Stomach (tissue), 9 donors: Measurements from ENCODE around the gene CAMTA2. TPM values are rescaled to one million over a fixed set of nuclear protein-coding genes. Genes with fewer than 3 reads are reported as not detected.

Experiments used
- DNase-seq, 2 donors: peaks; one replicate each; pipeline versions ENCODE4 v3.0.0 to v3.0.0-alpha.2; 2013 to 2019
- H3K27ac ChIP-seq, 5 donors: fragments of 200-600 bp in 4 of 5; sonication (generic) in 4 of 5; one replicate each; pipeline ENCODE4 v1.5.1; 2013 to 2019; ENCODE audit warnings: mild to moderate bottlenecking in 1 of 5, moderate library complexity in 1 of 5
- H3K27me3 ChIP-seq, 3 donors: fragments of 200-600 bp; sonication (generic); one replicate each; pipeline ENCODE4 v1.5.1; 2017 to 2019; ENCODE audit warnings: mixed run types in 1 of 3
- H3K36me3 ChIP-seq, 4 donors: fragments of 200-600 bp; sonication (generic); 1 replicate in 3 of 4; 2 replicates in 1 of 4; pipeline ENCODE4 v1.5.1; 2016 to 2019
- H3K4me1 ChIP-seq, 4 donors: fragments of 200-600 bp; sonication (generic); one replicate each; pipeline ENCODE4 v1.5.1; 2016 to 2019
- H3K4me3 ChIP-seq, 4 donors: fragments of 200-600 bp; sonication (generic) in 3 of 4; one replicate each; pipeline ENCODE4 v1.5.1; 2016 to 2019; ENCODE audit warnings: mild to moderate bottlenecking in 1 of 4
- H3K9me3 ChIP-seq, 4 donors: fragments of 200-600 bp; sonication (generic); one replicate each; pipeline ENCODE4 v1.5.1; 2016 to 2019
- EP300 ChIP-seq: sonication (generic); formaldehyde crosslinking; IDR thresholded peaks from one replicate; pipeline ENCODE4 v1.6.1; 2017; ENCODE audit warnings: antibody characterized with exemption
- POLR2A ChIP-seq, 4 donors: fragments of 450-650 bp; IDR thresholded peaks; one replicate each; pipeline ENCODE4 v1.6.1; 2016; ENCODE audit warnings: antibody characterized with exemption in 4 of 4, control low read depth in 2 of 4, mild to moderate bottlenecking in 1 of 4, moderate library complexity in 1 of 4
- POLR2AphosphoS5 ChIP-seq, 3 donors: sonication (generic); formaldehyde crosslinking; IDR thresholded peaks; one replicate each; pipeline ENCODE4 v1.6.1; 2016; ENCODE audit warnings: antibody characterized with exemption in 3 of 3
- WGBS, 5 donors: extraction: QIAGEN DNeasy Blood & Tissue Kit in 3 of 5; methylation state at CpG; one replicate each; pipeline versions ENCODE4 v1.1.5 to v1.1.7; 2013 to 2018; 5-methylcytosine and 5-hydroxymethylcytosine counted together
- intact Hi-C: fragments of 100-400 bp; cut with DNase I; formaldehyde crosslinking; loops from one replicate; pipeline ENCODE4 v1.15.1; 2023; ENCODE audit warnings: low total_unique reads
- polyA plus RNA-seq, 3 donors: library from polyadenylated mRNA; stranded (reverse); fragments of 200-250 nt; gene quantifications; one replicate each; pipeline ENCODE4 v1.2.3, GENCODE V29; 2013
- total RNA-seq, 5 donors: library from RNA; depleted of rRNA; stranded (reverse); fragments of >200 nt; gene quantifications; one replicate each; pipeline versions ENCODE4 v1.1.0 to v1.2.3, GENCODE V29; 2014 to 2016
- TF ChIP-seq, protein P1 (sequence below), 7 experiments: fragments of 450-650 bp in 4 of 7; fragments of 200-600 bp in 3 of 7; sonication (generic) in 3 of 7; IDR thresholded peaks; one replicate each; pipeline ENCODE4 v1.5.1; 2016 to 2019; ENCODE audit warnings: antibody characterized with exemption in 7 of 7, control low read depth in 2 of 7, mild to moderate bottlenecking in 1 of 7
- donor health status: healthy with polysubstance abuse.
- donor health status: Bipolar disorder and iron deficiency.
- donor health status: healthy.

CAMTA2 gene
- total and polyA plus RNA-seq, 8 donors, result 8.1 to 202 (median 54.6) TPM

DNA sequence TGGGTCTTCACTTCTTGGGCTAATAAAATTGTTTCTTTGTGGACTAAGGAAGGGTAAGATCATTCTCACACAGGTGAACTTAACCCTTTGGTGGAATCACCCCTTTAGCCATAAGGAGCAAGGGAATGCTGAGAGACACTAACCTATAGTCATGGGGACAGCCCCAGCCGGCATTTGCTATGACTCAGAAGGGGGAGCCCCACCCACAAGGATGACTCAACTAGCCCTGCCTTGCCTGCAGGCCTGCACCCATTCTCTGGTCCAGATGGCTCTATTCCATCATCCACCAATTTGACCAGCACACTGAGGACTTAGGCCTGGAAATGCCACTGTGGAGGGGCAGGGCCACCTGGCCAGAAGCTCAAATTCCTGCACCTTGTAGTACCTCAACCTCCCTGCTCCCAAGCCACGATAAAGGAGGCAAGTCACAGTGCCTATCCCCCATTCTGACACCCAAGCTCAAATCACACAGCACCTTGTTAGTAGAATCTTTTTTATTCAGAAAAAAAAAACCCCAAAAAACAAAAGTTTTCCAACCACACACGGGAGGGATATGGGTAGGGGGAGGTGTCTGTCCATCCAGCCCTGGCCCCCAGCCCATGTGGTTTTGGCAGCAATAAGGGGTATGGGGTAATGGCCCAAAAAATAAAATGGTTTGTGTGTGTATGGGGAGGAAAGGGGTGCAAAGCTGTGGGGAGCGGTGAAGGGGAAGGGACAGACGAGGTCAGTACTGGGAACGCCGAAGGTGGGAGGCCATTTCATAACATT, 42.1 kb downstream of the CAMTA2 start:
- peak overlapping the region in 3 of 4 donors; percentile 82 to 100 (median 100) for H3K4me3 ChIP-seq
- 19 to 45% (median 29%) methylated on average over 7 of the region's 7 CpGs for WGBS, 5 donors
- H3K9me3 ChIP-seq, result no peaks in the 10 kb centered on the region
- H3K27me3 ChIP-seq, result no peaks in the 10 kb centered on the region
- DNase-seq, result peak; percentile 79 to 80
- peaks cover 53 to 78% (median 73%) of the 10 kb centered on the region in 4 donors for H3K4me1 ChIP-seq
- intact Hi-C loops, result no loop called here
- H3K36me3 ChIP-seq, result peaks cover 41 to 51% (median 50%) of the 10 kb centered on the region in 4 donors
- peak overlapping the region; percentile 72 to 100 (median 97) for H3K27ac ChIP-seq
- TF ChIP-seq, protein P1, sequence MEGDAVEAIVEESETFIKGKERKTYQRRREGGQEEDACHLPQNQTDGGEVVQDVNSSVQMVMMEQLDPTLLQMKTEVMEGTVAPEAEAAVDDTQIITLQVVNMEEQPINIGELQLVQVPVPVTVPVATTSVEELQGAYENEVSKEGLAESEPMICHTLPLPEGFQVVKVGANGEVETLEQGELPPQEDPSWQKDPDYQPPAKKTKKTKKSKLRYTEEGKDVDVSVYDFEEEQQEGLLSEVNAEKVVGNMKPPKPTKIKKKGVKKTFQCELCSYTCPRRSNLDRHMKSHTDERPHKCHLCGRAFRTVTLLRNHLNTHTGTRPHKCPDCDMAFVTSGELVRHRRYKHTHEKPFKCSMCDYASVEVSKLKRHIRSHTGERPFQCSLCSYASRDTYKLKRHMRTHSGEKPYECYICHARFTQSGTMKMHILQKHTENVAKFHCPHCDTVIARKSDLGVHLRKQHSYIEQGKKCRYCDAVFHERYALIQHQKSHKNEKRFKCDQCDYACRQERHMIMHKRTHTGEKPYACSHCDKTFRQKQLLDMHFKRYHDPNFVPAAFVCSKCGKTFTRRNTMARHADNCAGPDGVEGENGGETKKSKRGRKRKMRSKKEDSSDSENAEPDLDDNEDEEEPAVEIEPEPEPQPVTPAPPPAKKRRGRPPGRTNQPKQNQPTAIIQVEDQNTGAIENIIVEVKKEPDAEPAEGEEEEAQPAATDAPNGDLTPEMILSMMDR (IDR thresholded peaks at IDR 0.05), result no peak
- TF ChIP-seq EP300 (no peak), POLR2AphosphoS5 (IDR thresholded peaks at IDR 0.05) (peak in 2 of 3 donors; percentile 58 to 87)

DNA sequence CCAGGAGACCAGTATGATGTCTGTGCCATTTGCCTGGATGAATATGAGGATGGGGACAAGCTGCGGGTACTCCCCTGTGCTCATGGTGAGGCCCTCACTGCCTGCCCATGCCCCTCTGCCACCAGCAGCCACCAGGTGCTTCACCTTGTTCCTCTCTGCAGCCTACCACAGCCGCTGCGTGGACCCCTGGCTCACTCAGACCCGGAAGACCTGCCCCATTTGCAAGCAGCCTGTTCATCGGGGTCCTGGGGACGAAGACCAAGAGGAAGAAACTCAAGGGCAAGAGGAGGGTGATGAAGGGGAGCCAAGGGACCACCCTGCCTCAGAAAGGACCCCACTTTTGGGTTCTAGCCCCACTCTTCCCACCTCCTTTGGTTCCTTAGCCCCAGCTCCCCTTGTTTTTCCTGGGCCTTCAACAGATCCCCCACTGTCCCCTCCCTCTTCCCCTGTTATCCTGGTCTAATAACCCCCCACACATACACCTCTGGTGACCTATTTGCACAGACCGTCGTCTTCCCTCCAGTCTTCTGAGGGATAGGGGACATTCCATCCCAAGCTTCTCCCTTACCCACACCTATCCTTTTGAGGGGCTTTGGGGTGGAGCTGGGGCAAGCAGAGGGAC, 42.8 kb downstream of the CAMTA2 start:
- Histone ChIP-seq H3K27me3 (no peaks in the 10 kb centered on the region), H3K36me3 (peaks cover 41 to 51% (median 50%) of the 10 kb centered on the region in 4 donors), H3K27ac (peak overlapping the region; percentile 72 to 100 (median 97)), H3K9me3 (no peaks in the 10 kb centered on the region), H3K4me3 (peak overlapping the region in 3 of 4 donors; percentile 1 to 100 (median 100)), H3K4me1 (peaks cover 47 to 71% (median 68%) of the 10 kb centered on the region in 4 donors)
- intact Hi-C loops, result no loop called here
- WGBS, 5 donors, result 49 to 57% (median 50%) methylated on average over 8 of the region's 8 CpGs
- no peak for DNase-seq
- TF ChIP-seq POLR2AphosphoS5 (IDR thresholded peaks at IDR 0.05) (no peak), EP300 (no peak), POLR2A (IDR thresholded peaks at IDR 0.05) (no peak)
- TF ChIP-seq, protein P1 (IDR thresholded peaks at IDR 0.05), result no peak

DNA sequence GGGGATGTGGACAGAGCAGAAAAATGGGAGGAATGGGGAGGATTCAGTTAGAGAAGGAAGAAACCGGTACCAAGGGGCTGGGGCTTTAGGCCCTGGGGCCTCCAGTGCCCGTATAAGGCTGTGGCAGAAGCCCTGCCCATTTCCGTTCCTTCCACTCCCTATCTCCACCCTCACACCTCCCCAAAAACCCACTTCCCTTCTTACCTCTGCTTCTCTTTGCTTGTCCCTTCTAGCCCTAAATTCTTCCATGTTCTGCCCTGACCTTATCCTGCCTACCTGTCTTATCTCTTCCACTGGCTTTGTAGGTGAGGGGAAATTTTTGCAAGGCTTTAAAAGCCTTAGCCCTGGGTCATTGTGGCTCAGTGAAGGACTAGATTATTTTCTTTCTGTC, 43.3 kb downstream of the CAMTA2 start:
- H3K27me3 ChIP-seq, result no peaks in the 10 kb centered on the region
- peaks cover 49 to 70% (median 69%) of the 10 kb centered on the region in 4 donors for H3K4me1 ChIP-seq
- H3K27ac ChIP-seq, result peak overlapping the region; percentile 72 to 100 (median 97)
- no peaks in the 10 kb centered on the region for H3K9me3 ChIP-seq
- intact Hi-C loops, result no loop called here
- 22 to 29% (median 27%) methylated on average over 3 of the region's 3 CpGs for WGBS, 5 donors
- H3K4me3 ChIP-seq, result peak overlapping the region in 2 of 4 donors; percentile 100
- H3K36me3 ChIP-seq, result peaks cover 41 to 51% (median 50%) of the 10 kb centered on the region in 4 donors
- no peak for TF ChIP-seq POLR2A (IDR thresholded peaks at IDR 0.05)
- TF ChIP-seq POLR2AphosphoS5 (IDR thresholded peaks at IDR 0.05), result no peak
- TF ChIP-seq, protein P1 (IDR thresholded peaks at IDR 0.05), result no peak
- no peak for TF ChIP-seq EP300
- DNase-seq, result no peak

DNA sequence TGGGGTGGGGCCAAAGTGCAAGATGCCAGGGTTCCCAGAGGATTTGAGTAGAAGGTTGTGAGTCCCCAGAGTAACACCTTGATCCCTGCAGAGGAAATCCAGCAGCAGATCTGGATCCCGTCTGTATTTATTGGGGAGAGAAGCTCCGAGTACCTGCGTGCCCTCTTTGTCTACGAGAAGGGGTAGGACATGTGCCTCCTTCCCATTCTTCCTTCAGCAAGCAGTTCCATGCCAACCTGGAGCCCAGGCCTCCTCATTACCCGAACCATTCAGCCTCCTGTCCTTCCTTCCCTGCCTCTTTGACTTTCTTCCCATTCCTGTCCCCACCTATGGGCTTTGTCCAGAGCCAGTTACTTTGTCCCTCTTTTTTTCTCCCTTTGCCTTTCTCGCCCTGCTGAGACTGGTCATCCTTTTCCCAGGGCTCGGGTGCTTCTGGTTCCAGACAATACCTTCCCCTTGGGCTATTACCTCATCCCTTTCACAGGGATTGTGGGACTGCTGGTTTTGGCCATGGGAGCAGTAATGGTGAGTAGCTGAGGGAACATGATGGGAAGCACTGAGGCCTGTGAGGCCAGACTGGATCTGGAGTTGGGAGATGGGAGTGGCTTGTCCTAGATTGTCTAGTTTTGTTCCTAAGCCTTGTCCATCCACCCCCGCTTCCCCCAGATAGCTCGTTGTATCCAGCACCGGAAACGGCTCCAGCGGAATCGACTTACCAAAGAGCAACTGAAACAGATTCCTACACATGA, 44.5 kb downstream of the CAMTA2 start:
- TF ChIP-seq EP300 (no peak), POLR2A (IDR thresholded peaks at IDR 0.05) (no peak), POLR2AphosphoS5 (IDR thresholded peaks at IDR 0.05) (no peak)
- TF ChIP-seq, protein P1 (IDR thresholded peaks at IDR 0.05), result no peak
- H3K27ac ChIP-seq, result peak overlapping the region in 3 of 5 donors; percentile 5 to 100 (median 53)
- H3K9me3 ChIP-seq, result no peaks in the 10 kb centered on the region
- H3K27me3 ChIP-seq, result no peaks in the 10 kb centered on the region
- peaks cover 46 to 56% (median 55%) of the 10 kb centered on the region in 4 donors for H3K36me3 ChIP-seq
- no peak for DNase-seq
- intact Hi-C loops, result no loop called here
- H3K4me3 ChIP-seq, result peak overlapping the region in 2 of 4 donors; percentile 91 to 100
- H3K4me1 ChIP-seq, result peaks cover 61 to 82% (median 81%) of the 10 kb centered on the region in 4 donors
- 73 to 82% (median 75%) methylated on average over 13 of the region's 13 CpGs for WGBS, 5 donors
